ENCODE data around the gene TTYH3. TPM values are rescaled to one million over a fixed set of nuclear protein-coding genes. Genes with fewer than 3 reads are reported as not detected.

Gene TTYH3
- total and polyA plus RNA-seq, 8 donors = 4.9 to 31.9 (median 8.6) TPM

GRCh38 chr7:2657920-2658671 lies 26.3 kb downstream of the TTYH3 start:
- Histone ChIP-seq H3K4me3 (no peak overlapping the region), H3K27ac (no peak overlapping the region), H3K4me1 (no peaks in the 10 kb centered on the region), H3K36me3 (no peaks in the 10 kb centered on the region), H3K27me3 (no peaks in the 10 kb centered on the region), H3K9me3 (no peaks in the 10 kb centered on the region)
- TF ChIP-seq, protein P1, sequence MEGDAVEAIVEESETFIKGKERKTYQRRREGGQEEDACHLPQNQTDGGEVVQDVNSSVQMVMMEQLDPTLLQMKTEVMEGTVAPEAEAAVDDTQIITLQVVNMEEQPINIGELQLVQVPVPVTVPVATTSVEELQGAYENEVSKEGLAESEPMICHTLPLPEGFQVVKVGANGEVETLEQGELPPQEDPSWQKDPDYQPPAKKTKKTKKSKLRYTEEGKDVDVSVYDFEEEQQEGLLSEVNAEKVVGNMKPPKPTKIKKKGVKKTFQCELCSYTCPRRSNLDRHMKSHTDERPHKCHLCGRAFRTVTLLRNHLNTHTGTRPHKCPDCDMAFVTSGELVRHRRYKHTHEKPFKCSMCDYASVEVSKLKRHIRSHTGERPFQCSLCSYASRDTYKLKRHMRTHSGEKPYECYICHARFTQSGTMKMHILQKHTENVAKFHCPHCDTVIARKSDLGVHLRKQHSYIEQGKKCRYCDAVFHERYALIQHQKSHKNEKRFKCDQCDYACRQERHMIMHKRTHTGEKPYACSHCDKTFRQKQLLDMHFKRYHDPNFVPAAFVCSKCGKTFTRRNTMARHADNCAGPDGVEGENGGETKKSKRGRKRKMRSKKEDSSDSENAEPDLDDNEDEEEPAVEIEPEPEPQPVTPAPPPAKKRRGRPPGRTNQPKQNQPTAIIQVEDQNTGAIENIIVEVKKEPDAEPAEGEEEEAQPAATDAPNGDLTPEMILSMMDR (IDR thresholded peaks at IDR 0.05) = no peak
- no peak for ATAC-seq
- intact Hi-C loops (cut with DNase I) = no loop called here
- no peak for FAIRE-seq
- WGBS, 2 donors = 93 to 95% methylated on average over 33 of the region's 33 CpGs
- peak in 1 of 6 donors; percentile 71 for DNase-seq

GRCh38 chr7:2658941-2659340 lies 27.2 kb downstream of the TTYH3 start:
- no peak for ATAC-seq

DNA sequence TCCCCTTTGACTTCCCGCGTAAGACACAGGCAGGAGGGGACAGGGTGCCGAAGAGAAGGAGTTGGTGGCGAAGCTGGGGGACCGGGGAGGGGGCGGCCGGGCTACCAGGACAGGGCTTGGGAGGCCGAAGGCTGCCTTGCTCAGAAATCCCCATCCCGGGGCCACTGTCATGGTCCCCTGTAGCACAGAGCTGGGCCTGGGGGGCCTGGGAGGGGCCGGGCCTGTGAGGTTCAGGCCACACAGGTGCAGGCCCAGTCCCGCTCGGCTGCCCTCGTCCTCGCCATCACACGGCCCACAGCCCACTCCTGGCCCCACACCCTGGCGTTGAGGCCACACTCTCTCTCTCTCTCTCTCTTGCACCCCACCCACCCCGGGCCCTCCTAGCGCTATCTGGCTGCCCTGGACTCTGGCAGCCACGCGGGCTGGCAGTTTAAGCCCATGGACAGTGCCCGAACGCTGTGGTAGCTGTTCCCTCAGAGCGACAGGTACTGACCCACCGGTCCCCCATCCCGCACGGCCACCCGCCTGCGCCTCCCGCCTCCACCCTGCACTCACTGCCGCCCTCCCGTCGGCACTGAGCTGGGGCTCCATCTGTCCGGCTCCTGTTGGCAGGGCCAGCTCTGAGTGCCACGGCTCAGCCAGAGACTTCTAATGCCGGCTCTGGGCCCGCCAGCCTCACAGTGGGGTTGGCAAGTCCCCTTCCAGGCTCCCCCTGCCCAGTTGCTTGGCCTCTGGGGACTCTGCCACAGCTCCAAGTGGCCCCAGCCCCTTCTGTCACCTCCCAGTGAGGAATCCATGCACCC lies 28.0 kb downstream of the TTYH3 start:
- DNase-seq (peak in 1 of 6 donors; percentile 68), ATAC-seq (no peak), FAIRE-seq (no peak)
- H3K36me3 ChIP-seq = no peaks in the 10 kb centered on the region
- no peak overlapping the region for H3K4me3 ChIP-seq
- H3K27ac ChIP-seq = no peak overlapping the region
- intact Hi-C loops (cut with DNase I) = loop anchor here in 1 of 3 donors (10.0 kb wide), 1 partner anchor 175 kb away; no protein-coding TSS in a partner anchor
- no peaks in the 10 kb centered on the region for H3K27me3 ChIP-seq
- no peaks in the 10 kb centered on the region for H3K4me1 ChIP-seq
- 92 to 93% methylated on average over 35 to 36 of the region's 36 CpGs for WGBS, 2 donors
- TF ChIP-seq, protein P1 (IDR thresholded peaks at IDR 0.05) = no peak
- no peaks in the 10 kb centered on the region for H3K9me3 ChIP-seq

More at GRCh38 chr7:2658941-2659340, 27.2 kb downstream of the TTYH3 start:
- H3K4me3 ChIP-seq = no peak overlapping the region
- no peaks in the 10 kb centered on the region for H3K36me3 ChIP-seq
- H3K4me1 ChIP-seq = no peaks in the 10 kb centered on the region
- DNase-seq (peak in 1 of 6 donors; percentile 58), FAIRE-seq (no peak)
- intact Hi-C loops (cut with DNase I) = no loop called here
- no peaks in the 10 kb centered on the region for H3K27me3 ChIP-seq
- 91 to 96% methylated on average over 12 to 15 of the region's 15 CpGs for WGBS, 2 donors
- H3K27ac ChIP-seq = no peak overlapping the region
- H3K9me3 ChIP-seq = no peaks in the 10 kb centered on the region
- TF ChIP-seq, protein P1 (IDR thresholded peaks at IDR 0.05) = no peak

DNA sequence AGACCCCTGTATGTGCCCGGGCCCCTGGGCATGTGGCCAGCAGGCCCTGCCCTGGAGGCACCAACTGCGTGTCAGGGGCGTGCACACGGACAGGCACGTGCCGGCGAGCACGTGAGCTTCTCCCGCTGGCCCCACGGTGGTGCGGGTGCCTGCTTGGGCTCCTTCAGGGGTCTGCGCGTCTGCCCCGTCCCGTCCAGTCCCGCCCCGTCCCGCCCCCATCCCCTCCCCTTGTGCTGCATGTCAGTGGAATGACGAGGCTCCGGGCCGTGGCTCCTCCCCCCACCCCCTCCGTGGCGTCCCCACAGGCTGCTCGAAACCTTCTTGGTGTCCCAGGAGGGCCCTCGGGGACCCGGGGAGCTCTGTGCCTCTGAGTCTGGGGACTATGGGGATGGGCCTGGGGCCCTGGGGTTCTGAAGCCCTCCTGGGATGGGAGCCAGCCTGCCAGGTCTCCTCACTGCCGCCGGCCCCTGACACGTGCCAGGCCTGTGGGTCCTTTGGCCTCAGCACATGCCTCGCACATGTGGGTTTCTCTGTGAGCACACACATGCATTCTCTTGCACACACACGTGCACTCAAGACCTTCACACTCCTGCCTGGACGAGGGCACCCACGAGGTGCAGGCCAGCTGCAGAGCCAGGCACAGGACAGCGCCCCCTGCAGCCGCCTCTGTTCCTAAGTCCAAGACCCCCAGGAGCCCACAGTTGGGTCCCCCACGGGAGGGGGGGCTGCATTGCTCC lies 28.7 kb downstream of the TTYH3 start:
- TF ChIP-seq, protein P1 (IDR thresholded peaks at IDR 0.05) = no peak
- ATAC-seq = no peak
- H3K36me3 ChIP-seq = no peaks in the 10 kb centered on the region
- H3K27me3 ChIP-seq = no peaks in the 10 kb centered on the region
- H3K9me3 ChIP-seq = no peaks in the 10 kb centered on the region
- H3K4me3 ChIP-seq = no peak overlapping the region
- WGBS, 2 donors = 83 to 89% methylated on average over 29 to 36 of the region's 36 CpGs
- H3K27ac ChIP-seq = no peak overlapping the region
- DNase-seq = peak in 3 of 6 donors; percentile 17 to 62 (median 19)
- intact Hi-C loops (cut with DNase I) = loop anchor here in 1 of 3 donors (10.0 kb wide), 1 partner anchor 176 kb away; no protein-coding TSS in a partner anchor
- no peaks in the 10 kb centered on the region for H3K4me1 ChIP-seq
- no peak for FAIRE-seq
